Sigmoid colon (tissue), 7 donors: Measurements from ENCODE around the gene SMAD1. TPM values are rescaled to one million over a fixed set of nuclear protein-coding genes. Genes with fewer than 3 reads are reported as not detected.

Experiments
- DNase-seq: peaks from one replicate; pipeline ENCODE4 v3.0.0-alpha.2; 2019
- H3K27ac ChIP-seq, 4 donors: fragments of 200-600 bp; sonication (generic); one replicate each; pipeline ENCODE4 v1.5.1; 2016 to 2019; ENCODE audit warnings: mild to moderate bottlenecking in 1 of 4
- H3K27me3 ChIP-seq, 3 donors: fragments of 200-600 bp; sonication (generic); one replicate each; pipeline ENCODE4 v1.5.1; 2019; ENCODE audit warnings: mild to moderate bottlenecking in 1 of 3
- H3K36me3 ChIP-seq, 4 donors: fragments of 200-600 bp; sonication (generic); one replicate each; pipeline ENCODE4 v1.5.1; 2016 to 2019
- H3K4me1 ChIP-seq, 4 donors: fragments of 200-600 bp; sonication (generic); one replicate each; pipeline ENCODE4 v1.5.1; 2017 to 2019
- H3K4me3 ChIP-seq, 4 donors: fragments of 200-600 bp; sonication (generic); one replicate each; pipeline ENCODE4 v1.5.1; 2017 to 2019; ENCODE audit warnings: mild to moderate bottlenecking in 2 of 4, moderate library complexity in 1 of 4
- H3K9me3 ChIP-seq, 4 donors: fragments of 200-600 bp in 3 of 4; sonication (generic) in 3 of 4; one replicate each; pipeline versions ENCODE4 v1.5.1 to v1.6.1; 2013 to 2019
- CTCF ChIP-seq, 4 experiments: fragments of 450-650 bp in 3 of 4; fragments of 200-600 bp in 1 of 4; IDR thresholded peaks; one replicate each; pipeline ENCODE4 v1.5.1; 2016 to 2019; ENCODE audit warnings: antibody characterized with exemption in 4 of 4, mild to moderate bottlenecking in 3 of 4, moderate library complexity in 2 of 4
- EP300 ChIP-seq, 4 donors: sonication (generic); formaldehyde crosslinking; IDR thresholded peaks; one replicate each; pipeline ENCODE4 v1.6.1; 2017; ENCODE audit warnings: antibody characterized with exemption in 4 of 4
- POLR2A ChIP-seq, 2 donors: fragments of 450-650 bp; IDR thresholded peaks; one replicate each; pipeline ENCODE4 v1.6.1; 2016; ENCODE audit warnings: antibody characterized with exemption in 2 of 2, mild to moderate bottlenecking in 2 of 2, moderate library complexity in 2 of 2
- POLR2AphosphoS5 ChIP-seq, 4 donors: sonication (generic); formaldehyde crosslinking; IDR thresholded peaks; one replicate each; pipeline ENCODE4 v1.6.1; 2017; ENCODE audit warnings: antibody characterized with exemption in 4 of 4
- WGBS, 2 donors: extraction: QIAGEN DNeasy Blood & Tissue Kit; methylation state at CpG; one replicate each; pipeline ENCODE4 v1.1.7; 2013; 5-methylcytosine and 5-hydroxymethylcytosine counted together
- intact Hi-C: fragments of 100-400 bp; cut with DNase I; formaldehyde crosslinking; loops from one replicate; pipeline ENCODE4 v1.15.1; 2023
- polyA plus RNA-seq, 3 donors: library from polyadenylated mRNA; stranded (reverse); fragments of 200-250 nt; gene quantifications; one replicate each; pipeline ENCODE4 v1.2.3, GENCODE V29; 2013
- total RNA-seq, 4 donors: library from RNA; depleted of rRNA; stranded (reverse); fragments of >200 nt; gene quantifications; one replicate each; pipeline ENCODE4 v1.1.0, GENCODE V29; 2016
- donor health status: healthy with polysubstance abuse.
- donor health status: Bipolar disorder and iron deficiency.
- donor health status: healthy.

Gene SMAD1
- total and polyA plus RNA-seq, 7 donors = 13.8 to 45.7 (median 25.8) TPM

- TF ChIP-seq CTCF (IDR thresholded peaks at IDR 0.05) = no peak
- TF ChIP-seq POLR2AphosphoS5 (IDR thresholded peaks at IDR 0.05) = no peak
- TF ChIP-seq POLR2A (IDR thresholded peaks at IDR 0.05) = no peak
- TF ChIP-seq EP300 (IDR thresholded peaks at IDR 0.05) = no peak
- DNase-seq = no peak
- intact Hi-C loops = no loop called here
- no peaks in the 10 kb centered on the region for H3K36me3 ChIP-seq
- H3K4me1 ChIP-seq = peaks cover 0 to 41% (median 24%) of the 10 kb centered on the region in 4 donors
- H3K9me3 ChIP-seq = no peaks in the 10 kb centered on the region
- H3K27me3 ChIP-seq = no peaks in the 10 kb centered on the region
- 20 to 70% methylated on average over 3 of the region's 3 CpGs for WGBS, 2 donors
- H3K4me3 ChIP-seq = no peak overlapping the region
- H3K27ac ChIP-seq = no peak overlapping the region
Observed at GRCh38 chr4:145528601-145529000, 46.9 kb downstream of the SMAD1 start.

- H3K36me3 ChIP-seq = no peaks in the 10 kb centered on the region
- H3K4me3 ChIP-seq = no peak overlapping the region
- 78 to 82% methylated on average over 2 of the region's 2 CpGs for WGBS, 2 donors
- intact Hi-C loops = no loop called here
- H3K27me3 ChIP-seq = no peaks in the 10 kb centered on the region
- no peak overlapping the region for H3K27ac ChIP-seq
- no peak for TF ChIP-seq POLR2AphosphoS5 (IDR thresholded peaks at IDR 0.05)
- no peak for TF ChIP-seq EP300 (IDR thresholded peaks at IDR 0.05)
- TF ChIP-seq POLR2A (IDR thresholded peaks at IDR 0.05) = no peak
- TF ChIP-seq CTCF (IDR thresholded peaks at IDR 0.05) = no peak
- peaks cover 0 to 25% (median 21%) of the 10 kb centered on the region in 4 donors for H3K4me1 ChIP-seq
- DNase-seq = no peak
- no peaks in the 10 kb centered on the region for H3K9me3 ChIP-seq
Observed at GRCh38 chr4:145530189-145530588, 48.5 kb downstream of the SMAD1 start.

- WGBS, 2 donors = 25 to 79% methylated on average over 1 of the region's 1 CpG
- H3K36me3 ChIP-seq = no peaks in the 10 kb centered on the region
- H3K4me1 ChIP-seq = peaks cover 0 to 20% (median 16%) of the 10 kb centered on the region in 4 donors
- TF ChIP-seq POLR2AphosphoS5 (IDR thresholded peaks at IDR 0.05) (no peak), POLR2A (IDR thresholded peaks at IDR 0.05) (no peak), CTCF (IDR thresholded peaks at IDR 0.05) (no peak), EP300 (IDR thresholded peaks at IDR 0.05) (no peak)
- H3K27me3 ChIP-seq = no peaks in the 10 kb centered on the region
- intact Hi-C loops = no loop called here
- no peaks in the 10 kb centered on the region for H3K9me3 ChIP-seq
- no peak overlapping the region for H3K27ac ChIP-seq
- no peak for DNase-seq
- no peak overlapping the region for H3K4me3 ChIP-seq
Observed at GRCh38 chr4:145530662-145531061, 49.0 kb downstream of the SMAD1 start.

- no peak for DNase-seq
- H3K36me3 ChIP-seq = no peaks in the 10 kb centered on the region
- H3K4me3 ChIP-seq = no peak overlapping the region
- TF ChIP-seq CTCF (IDR thresholded peaks at IDR 0.05) (no peak), POLR2AphosphoS5 (IDR thresholded peaks at IDR 0.05) (no peak), EP300 (IDR thresholded peaks at IDR 0.05) (no peak), POLR2A (IDR thresholded peaks at IDR 0.05) (no peak)
- no peak overlapping the region for H3K27ac ChIP-seq
- WGBS, 2 donors = 49 to 56% methylated on average over 2 of the region's 2 CpGs
- intact Hi-C loops = no loop called here
- peaks cover 0 to 16% (median 12%) of the 10 kb centered on the region in 4 donors for H3K4me1 ChIP-seq
- H3K27me3 ChIP-seq = no peaks in the 10 kb centered on the region
- no peaks in the 10 kb centered on the region for H3K9me3 ChIP-seq
Observed at GRCh38 chr4:145531223-145531622, 49.6 kb downstream of the SMAD1 start.

GRCh38 chr4:145531859-145532258 lies 50.2 kb downstream of the SMAD1 start:
- H3K27ac ChIP-seq = no peak overlapping the region
- 84 to 90% methylated on average over 5 of the region's 5 CpGs for WGBS, 2 donors
- no peak overlapping the region for H3K4me3 ChIP-seq
- intact Hi-C loops = no loop called here
- H3K9me3 ChIP-seq = no peaks in the 10 kb centered on the region
- H3K27me3 ChIP-seq = no peaks in the 10 kb centered on the region
- peaks cover 0 to 16% (median 10%) of the 10 kb centered on the region in 4 donors for H3K4me1 ChIP-seq
- DNase-seq = no peak
- no peak for TF ChIP-seq POLR2A (IDR thresholded peaks at IDR 0.05)
- no peak for TF ChIP-seq EP300 (IDR thresholded peaks at IDR 0.05)
- TF ChIP-seq CTCF (IDR thresholded peaks at IDR 0.05) = no peak
- no peak for TF ChIP-seq POLR2AphosphoS5 (IDR thresholded peaks at IDR 0.05)
- no peaks in the 10 kb centered on the region for H3K36me3 ChIP-seq
